Upper lobe of right lung (tissue), 1 donor: Measurements from ENCODE around the gene UBR1. TPM values are rescaled to one million over a fixed set of nuclear protein-coding genes. Genes with fewer than 3 reads are reported as not detected.

Source experiments
- ATAC-seq: fragments of 200-7000 bp; cut with Tn5 transposase; one replicate; pipeline ENCODE4 v1.9.1; 2020; ENCODE audit warnings: mild to moderate bottlenecking, moderate library complexity
- DNase-seq: peaks from one replicate; pipeline ENCODE4 v3.0.0-alpha.2; 2020
- H3K27ac ChIP-seq: fragments of 200-600 bp; one replicate; pipeline ENCODE4 v1.8.0; 2022
- H3K27me3 ChIP-seq: fragments of 200-600 bp; one replicate; pipeline ENCODE4 v1.8.0; 2022; ENCODE audit warnings: mild to moderate bottlenecking
- H3K36me3 ChIP-seq: fragments of 200-600 bp; one replicate; pipeline ENCODE4 v1.8.0; 2022
- H3K4me1 ChIP-seq: fragments of 200-600 bp; one replicate; pipeline ENCODE4 v1.8.0; 2022
- H3K4me3 ChIP-seq: fragments of 200-600 bp; one replicate; pipeline ENCODE4 v1.8.0; 2022; ENCODE audit warnings: mild to moderate bottlenecking
- H3K9me3 ChIP-seq: fragments of 200-600 bp; one replicate; pipeline ENCODE4 v1.8.0; 2022
- intact Hi-C: fragments of 100-400 bp; cut with DNase I; formaldehyde crosslinking; loops from one replicate; pipeline ENCODE4 v1.11.0; 2022
- total RNA-seq: library from RNA; stranded (reverse); fragmentation: NEBNext Ultra II Directional; extraction: Animal tissue kit (Norgen Biotek cat#: 25700); gene quantifications from one replicate; pipeline ENCODE4 v1.2.1, GENCODE V29; 2021
- TF ChIP-seq, protein P1 (sequence below): fragments of 200-600 bp; IDR thresholded peaks from one replicate; pipeline ENCODE4 v1.8.0; 2022; ENCODE audit warnings: antibody characterized with exemption
- donor health status: DM: no; HTN: yes; CAD: no; lungs with severe emphysema.

UBR1 gene
- total RNA-seq, 1 donor from 2014 or later: 37.9 TPM

DNA sequence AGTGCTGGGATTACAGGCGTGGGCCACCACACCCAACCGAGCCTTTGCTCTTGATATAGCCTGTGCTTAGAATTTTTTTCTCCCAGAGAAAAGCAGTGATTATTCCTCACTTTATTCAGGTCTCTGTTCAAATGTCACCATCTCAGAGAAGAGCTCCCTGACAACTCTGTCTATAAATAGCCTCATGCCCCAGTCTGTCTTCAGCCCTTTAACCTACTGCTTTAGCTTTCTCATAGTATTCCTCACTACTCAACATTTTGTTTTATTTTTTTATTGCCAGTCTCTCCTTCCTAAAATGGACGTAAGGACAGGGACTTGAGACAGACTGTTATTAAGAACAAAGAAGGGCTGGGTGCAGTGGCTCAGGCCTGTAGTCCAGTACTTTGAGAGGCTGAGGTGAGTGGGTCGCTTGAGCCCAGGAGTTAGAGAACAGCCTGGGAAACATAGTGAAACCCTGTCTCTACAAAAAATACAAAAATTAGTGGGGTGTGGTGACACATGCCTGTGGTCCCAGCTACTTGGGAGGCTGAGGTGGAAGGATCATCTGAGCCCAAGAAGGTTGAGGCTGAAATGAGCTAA is 106.5 kb downstream of the UBR1 start:
- TF ChIP-seq, protein P1, sequence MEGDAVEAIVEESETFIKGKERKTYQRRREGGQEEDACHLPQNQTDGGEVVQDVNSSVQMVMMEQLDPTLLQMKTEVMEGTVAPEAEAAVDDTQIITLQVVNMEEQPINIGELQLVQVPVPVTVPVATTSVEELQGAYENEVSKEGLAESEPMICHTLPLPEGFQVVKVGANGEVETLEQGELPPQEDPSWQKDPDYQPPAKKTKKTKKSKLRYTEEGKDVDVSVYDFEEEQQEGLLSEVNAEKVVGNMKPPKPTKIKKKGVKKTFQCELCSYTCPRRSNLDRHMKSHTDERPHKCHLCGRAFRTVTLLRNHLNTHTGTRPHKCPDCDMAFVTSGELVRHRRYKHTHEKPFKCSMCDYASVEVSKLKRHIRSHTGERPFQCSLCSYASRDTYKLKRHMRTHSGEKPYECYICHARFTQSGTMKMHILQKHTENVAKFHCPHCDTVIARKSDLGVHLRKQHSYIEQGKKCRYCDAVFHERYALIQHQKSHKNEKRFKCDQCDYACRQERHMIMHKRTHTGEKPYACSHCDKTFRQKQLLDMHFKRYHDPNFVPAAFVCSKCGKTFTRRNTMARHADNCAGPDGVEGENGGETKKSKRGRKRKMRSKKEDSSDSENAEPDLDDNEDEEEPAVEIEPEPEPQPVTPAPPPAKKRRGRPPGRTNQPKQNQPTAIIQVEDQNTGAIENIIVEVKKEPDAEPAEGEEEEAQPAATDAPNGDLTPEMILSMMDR: no peak

DNA sequence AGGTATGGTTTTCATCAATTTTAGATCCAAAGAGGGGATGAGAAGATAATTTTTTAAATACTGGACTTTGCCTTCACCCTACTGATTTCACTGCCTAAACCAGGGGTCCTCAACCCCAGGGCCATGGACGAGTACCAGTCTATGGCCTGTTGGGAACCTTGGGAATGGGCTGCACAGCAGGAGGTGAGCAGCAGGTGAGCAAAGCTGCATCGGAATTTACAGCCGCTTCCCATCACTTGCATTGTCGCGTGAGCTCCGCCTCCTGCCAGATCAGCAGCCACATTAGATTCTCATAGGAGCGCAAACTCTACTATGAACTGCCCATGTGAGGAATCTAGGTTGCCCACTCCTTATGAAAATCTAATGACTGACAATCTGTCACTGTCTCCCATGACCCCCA is 109.0 kb downstream of the UBR1 start:
- intact Hi-C loops: no loop called here
- ATAC-seq: no peak
- no peak for DNase-seq
- H3K27me3 ChIP-seq: no peaks in the 10 kb centered on the region
- TF ChIP-seq, protein P1: no peak
- H3K4me3 ChIP-seq: no peak overlapping the region
- peaks cover 57% of the 10 kb centered on the region for H3K36me3 ChIP-seq
- H3K27ac ChIP-seq: no peak overlapping the region
- H3K9me3 ChIP-seq: no peaks in the 10 kb centered on the region
- no peaks in the 10 kb centered on the region for H3K4me1 ChIP-seq

More for the DNA sequence above, 106.5 kb downstream of the UBR1 start:
- intact Hi-C loops: no loop called here
- Histone ChIP-seq H3K36me3 (peaks cover 74% of the 10 kb centered on the region), H3K27me3 (no peaks in the 10 kb centered on the region), H3K4me1 (no peaks in the 10 kb centered on the region), H3K9me3 (no peaks in the 10 kb centered on the region), H3K27ac (no peak overlapping the region), H3K4me3 (no peak overlapping the region)
- DNase-seq (no peak), ATAC-seq (no peak)

DNA sequence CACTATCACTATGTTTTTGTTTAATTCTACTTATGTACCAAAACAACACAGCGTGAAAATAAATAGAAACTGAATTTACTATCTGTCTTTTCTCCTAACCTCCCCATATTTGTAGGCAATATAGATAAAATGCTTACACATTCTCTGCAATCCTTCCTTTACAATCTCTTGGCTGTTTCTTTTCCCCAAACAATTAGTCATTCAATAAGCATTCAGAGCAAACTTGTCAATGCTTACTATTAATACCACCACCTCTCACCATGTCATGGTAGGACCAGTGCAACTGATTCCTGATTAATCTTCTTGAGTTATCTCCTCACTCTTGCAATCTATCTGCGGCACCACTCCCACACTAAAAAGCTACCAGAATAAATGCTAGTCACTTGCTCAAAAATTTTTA is 111.3 kb downstream of the UBR1 start:
- H3K27ac ChIP-seq: no peak overlapping the region
- TF ChIP-seq, protein P1: no peak
- H3K9me3 ChIP-seq: no peaks in the 10 kb centered on the region
- H3K27me3 ChIP-seq: no peaks in the 10 kb centered on the region
- DNase-seq (no peak), ATAC-seq (no peak)
- peaks cover 69% of the 10 kb centered on the region for H3K36me3 ChIP-seq
- H3K4me1 ChIP-seq: no peaks in the 10 kb centered on the region
- H3K4me3 ChIP-seq: no peak overlapping the region
- intact Hi-C loops: no loop called here

DNA sequence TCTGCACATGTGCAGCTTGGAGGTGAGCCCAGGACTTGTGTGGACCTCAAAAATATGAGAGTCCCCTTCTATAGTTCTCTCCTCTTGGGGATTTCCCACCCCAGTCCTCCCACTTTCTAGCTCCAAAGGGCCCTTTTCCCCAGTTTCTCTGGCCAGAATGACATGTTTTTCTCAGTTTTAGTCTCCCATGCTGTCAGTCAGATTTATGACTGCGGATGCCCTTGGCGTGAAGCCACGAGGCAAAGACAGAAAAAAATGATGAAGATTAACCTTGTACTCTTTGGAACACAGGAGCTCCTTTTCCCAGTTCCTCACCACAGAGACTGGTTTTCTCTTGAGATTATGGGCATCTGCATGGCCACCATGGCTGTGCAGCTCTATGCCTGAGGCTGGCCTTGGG is 113.2 kb downstream of the UBR1 start:
- Histone ChIP-seq H3K27me3 (no peaks in the 10 kb centered on the region), H3K36me3 (peaks cover 70% of the 10 kb centered on the region), H3K4me3 (no peak overlapping the region), H3K27ac (no peak overlapping the region), H3K9me3 (no peaks in the 10 kb centered on the region), H3K4me1 (no peaks in the 10 kb centered on the region)
- intact Hi-C loops: no loop called here
- no peak for DNase-seq
- ATAC-seq: no peak
- TF ChIP-seq, protein P1: no peak

DNA sequence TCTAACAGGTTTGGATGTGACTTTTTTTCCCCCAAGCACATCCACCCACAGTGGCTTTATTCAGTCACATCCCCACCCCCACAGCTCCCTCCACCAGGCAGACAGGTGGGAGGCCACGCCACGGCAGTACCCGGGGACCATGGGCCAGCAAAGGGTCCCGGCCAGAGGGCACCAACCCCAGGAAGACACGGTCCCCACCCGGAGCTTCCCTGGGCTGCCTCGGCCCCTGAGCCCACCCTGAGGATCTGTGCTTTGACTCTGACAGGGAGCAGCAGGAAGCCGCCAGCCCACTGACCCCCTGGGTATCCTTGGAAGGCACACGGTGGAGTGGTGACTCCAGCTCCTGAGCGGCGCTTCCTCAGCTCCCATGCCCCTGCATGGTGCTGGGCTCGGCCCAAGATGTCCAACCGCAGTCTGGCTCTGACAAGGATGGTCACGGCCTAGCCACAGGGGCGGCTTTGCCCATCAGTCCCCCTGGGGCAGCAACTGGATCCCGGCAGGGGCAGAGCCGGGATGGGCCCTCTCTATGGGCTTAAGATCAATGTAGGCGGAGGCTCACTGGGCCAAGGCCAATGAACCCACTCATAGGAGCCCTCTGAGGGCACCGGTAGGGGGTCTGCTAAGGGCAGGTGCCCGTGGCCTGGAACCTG is 119.0 kb downstream of the UBR1 start:
- ATAC-seq: peak; percentile 49
- Histone ChIP-seq H3K36me3 (peaks cover 63% of the 10 kb centered on the region), H3K9me3 (no peaks in the 10 kb centered on the region), H3K4me1 (no peaks in the 10 kb centered on the region), H3K4me3 (no peak overlapping the region), H3K27me3 (no peaks in the 10 kb centered on the region), H3K27ac (no peak overlapping the region)
- intact Hi-C loops: no loop called here
- no peak for DNase-seq
- TF ChIP-seq, protein P1: no peak
